GM19452 (cell line): ENCODE results near the gene LPAR3.
A peak's percentile ranks its signal among the peaks of the same experiment; 100 is the strongest.

Experiments
- ATAC-seq: cut with Tn5 transposase; IDR thresholded peaks from one replicate; pipeline ENCODE4 v1.9.1; 2021; ENCODE audit not compliant: unreplicated experiment

The LPAR3 gene

DNA sequence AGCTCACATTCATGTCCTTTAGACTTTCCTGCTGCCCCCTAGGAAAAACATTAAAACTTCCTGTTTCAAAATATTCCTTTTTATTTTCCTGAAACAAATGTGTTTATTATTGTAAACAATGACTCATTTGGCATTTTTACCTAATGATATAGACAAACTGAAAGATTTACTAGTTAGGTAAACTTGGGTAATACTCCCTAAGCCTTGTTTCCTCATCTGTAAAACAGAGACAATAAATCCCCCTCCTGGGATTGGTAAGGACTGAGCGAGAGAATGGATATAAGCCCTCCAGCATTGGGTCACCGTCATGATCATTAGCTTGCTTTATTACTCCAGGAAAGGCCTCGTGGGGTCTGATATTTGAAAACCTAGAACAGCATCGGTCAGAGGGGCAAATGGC lies 59.8 kb downstream of the LPAR3 start:
- ATAC-seq, result no peak

- ATAC-seq, result no peak
These were observed 62.9 kb downstream of the LPAR3 start for GRCh38 chr1:84830136-84830535.

GRCh38 chr1:84827976-84828375 lies 65.0 kb downstream of the LPAR3 start:
- ATAC-seq, result no peak

DNA sequence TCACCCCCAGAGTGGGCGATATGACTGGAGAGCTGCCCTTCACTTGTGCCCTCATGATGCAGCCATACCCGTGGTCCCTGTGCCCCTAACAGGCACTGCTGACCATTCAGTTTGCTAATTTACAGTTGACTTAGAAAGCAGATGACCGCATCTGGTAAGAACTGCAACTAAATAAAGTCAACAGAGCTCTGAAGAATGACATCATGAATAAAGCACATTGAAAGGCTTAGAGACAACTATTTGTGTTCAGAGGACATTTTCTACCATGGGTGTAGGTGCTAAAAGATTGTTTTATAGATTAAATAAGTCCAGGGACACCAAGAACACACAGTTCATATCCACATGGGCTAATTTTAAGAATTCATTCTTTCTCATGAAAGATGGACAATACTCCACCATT lies 65.5 kb downstream of the LPAR3 start:
- no peak for ATAC-seq

GRCh38 chr1:84825161-84825560 lies 67.8 kb downstream of the LPAR3 start:
- ATAC-seq, result no peak

DNA sequence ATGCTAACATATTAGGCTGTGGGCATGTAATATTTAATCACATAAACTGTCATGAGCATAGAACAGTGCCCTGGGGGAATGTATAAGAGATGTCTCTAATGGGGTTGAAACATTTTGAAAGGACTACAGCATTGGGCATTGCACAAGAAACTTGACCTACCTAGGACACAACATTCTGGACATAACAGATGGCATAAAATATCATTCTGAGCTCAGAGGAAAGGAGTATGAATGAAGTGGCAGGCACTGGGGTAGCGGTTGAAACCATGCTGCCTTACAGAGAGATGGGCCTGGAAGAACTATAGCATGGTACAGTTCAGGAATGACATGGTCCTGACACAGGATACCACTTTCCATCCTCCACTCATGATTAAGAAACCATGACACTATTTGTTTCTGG lies 69.0 kb downstream of the LPAR3 start:
- ATAC-seq, result no peak

GRCh38 chr1:84823511-84823910 lies 69.5 kb downstream of the LPAR3 start:
- no peak for ATAC-seq

- no peak for ATAC-seq
These were observed 82.7 kb downstream of the LPAR3 start for GRCh38 chr1:84810343-84810742.

- no peak for ATAC-seq
These were observed 84.0 kb downstream of the LPAR3 start for GRCh38 chr1:84809023-84809422.

DNA sequence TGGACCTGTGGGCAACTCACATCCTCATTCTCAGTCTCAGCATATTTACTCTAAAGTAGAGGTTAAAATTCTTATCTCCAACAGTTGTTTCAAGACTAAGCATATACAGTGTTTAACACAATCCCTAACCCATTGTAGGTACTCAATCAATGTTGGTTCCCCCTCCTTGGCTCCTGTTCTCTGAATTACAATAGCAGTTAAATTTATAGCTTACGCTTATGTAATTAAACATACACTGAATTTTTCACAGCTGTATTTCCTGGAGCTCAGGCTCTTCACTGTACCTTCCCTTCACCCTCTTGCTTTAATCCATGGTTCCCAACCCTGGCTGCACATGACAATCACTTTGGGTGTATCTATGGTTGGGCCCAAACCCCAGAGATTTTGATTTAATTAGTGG lies 89.4 kb downstream of the LPAR3 start:
- ATAC-seq, result no peak

- no peak for ATAC-seq
These were observed 90.3 kb downstream of the LPAR3 start for GRCh38 chr1:84802567-84803232.

DNA sequence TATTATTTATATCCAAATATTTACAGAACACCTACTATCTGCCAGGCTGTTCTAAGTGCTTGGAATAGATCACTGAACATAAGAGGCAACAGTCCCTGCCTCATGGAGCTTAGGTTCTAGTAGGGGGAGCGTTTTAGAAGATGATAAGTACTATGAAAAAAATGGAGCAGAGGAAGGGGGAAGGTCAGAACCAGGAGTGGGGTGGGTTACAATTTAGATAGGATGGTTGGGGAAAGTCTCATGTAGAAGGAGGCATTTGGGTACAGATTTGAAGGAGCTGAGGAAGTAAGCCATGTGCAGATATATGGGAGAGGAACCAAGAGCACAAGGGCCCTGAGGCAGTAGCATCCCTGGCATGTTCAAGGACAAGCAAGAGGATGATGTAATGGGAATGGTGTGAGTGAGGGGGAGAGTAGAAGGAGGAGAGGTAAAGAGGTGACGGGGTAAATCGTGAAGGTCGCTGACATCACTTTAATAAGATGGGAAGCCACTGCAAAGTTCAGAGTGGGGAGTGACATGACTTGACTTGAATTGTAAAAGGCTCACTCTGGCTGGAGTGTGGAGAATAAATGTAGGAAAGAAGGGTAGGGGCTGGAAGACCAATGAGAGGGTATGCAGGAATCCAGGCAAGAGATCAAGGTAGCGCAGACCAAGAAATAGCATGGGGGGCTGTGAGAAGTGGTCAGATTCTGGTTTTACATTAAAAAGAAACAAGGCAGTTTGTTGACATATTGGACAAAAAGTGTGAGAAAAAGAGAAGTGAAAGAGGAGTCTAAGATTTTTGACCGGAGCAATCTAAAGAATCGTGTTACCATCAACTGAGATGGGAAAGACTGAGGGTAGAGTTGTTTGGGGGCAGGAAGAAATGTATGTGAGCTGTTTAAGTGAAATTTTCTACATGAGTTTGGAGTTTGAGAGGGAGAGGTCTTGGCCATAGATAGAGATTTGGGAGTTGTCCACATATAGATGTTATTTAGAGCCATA lies 92.6 kb downstream of the LPAR3 start:
- no peak for ATAC-seq

- ATAC-seq, result no peak
These were observed 95.4 kb downstream of the LPAR3 start for GRCh38 chr1:84797603-84798002.

GRCh38 chr1:84795966-84796600 lies 96.9 kb downstream of the LPAR3 start:
- ATAC-seq, result no peak

GRCh38 chr1:84795213-84795612 lies 97.8 kb downstream of the LPAR3 start:
- ATAC-seq, result no peak

DNA sequence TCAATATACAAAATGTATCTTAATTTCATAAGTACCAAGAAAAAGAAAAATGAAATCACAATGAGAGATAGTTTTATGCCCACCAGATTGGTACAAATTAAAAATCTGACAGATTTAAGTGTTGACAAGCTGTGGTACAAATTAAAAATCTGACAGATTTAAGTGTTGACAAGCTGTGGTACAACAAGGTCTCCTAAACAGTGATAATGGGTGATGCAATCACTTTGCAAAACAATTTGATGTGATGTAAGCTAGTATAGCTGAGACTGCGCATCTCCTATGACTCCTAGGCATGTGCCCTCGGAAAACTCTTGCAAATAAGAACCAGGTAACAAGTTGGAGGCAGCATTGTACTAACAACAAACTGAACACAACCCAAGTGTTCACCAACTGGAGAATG lies 100.6 kb downstream of the LPAR3 start:
- ATAC-seq, result no peak

DNA sequence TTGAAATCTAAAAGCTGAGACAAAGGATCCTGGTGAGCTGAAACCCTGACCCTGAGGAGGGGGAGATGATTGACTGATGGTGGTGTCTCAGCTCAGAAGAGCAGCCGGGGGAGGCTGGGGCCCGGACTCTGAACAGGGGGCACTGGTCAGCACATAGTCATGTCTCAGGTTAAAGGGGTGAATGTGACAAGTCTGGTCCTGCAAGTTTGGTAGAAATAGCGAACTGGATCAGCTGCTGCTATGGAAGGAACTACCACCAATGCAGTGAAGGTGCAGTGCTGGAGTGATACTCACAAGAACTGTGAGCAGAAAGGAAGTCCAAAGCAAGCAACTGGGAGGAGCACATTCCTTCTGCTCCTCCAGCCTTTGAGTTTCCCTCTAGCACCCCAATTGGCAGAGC lies 104.0 kb downstream of the LPAR3 start:
- no peak for ATAC-seq

- ATAC-seq, result no peak
These were observed 107.6 kb downstream of the LPAR3 start for GRCh38 chr1:84785271-84786036.

DNA sequence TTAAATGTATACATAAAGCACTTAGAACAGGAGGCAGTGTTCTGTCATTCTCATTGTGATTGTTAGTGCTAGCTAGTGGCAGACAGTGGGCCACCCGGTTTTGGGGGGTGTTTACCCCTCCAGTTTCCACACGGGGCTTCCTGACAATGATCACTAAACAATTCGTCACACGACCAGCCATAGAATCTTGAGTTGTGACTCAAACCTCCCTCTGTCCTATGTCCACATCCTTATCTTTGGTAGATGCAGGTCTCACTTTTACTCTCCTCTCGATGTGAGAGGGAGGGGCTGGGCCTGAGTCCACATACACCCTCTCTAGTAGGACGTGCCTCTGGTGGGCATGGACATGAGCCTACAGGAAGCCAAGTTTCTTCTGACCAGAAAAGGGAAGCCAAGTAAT lies 110.1 kb downstream of the LPAR3 start:
- no peak for ATAC-seq

DNA sequence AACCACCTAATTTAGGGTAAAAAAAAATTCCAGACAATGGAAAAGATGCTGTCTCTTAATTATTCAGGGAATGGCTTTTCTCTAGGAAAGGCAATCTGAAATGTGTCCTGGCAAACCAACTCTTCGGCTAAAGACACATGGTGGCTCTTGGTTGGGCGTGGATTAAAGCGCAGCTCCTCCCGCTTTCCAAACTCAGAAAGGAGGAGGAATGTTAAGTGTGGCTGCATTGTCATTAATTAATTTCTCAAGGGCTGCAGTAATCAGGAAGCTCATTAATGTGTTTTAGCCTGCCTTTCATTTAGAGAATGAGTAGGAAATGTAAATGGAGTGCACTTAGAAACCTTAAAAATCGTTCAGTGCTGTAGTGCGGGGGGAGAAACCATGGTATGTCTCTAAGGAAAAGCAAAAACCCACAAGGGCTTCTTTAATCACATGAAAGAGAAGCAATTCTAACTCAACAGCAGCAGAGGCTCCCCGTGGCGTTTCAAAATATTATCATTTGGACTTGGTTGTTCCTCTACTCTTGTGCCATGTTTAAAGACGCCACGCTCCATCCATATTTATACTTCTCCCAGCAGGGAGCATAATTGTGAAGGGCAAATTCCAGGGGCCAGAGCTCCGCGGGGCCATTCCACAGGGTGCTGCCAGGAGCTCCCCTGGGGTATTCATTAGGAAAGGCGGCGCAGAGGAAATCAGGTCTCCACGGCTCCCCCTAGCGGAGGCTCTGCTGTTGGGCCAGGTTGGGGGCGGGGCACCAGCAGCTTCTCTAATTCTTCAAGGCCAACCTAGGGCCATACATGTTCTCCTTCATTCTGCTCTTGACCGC lies 110.8 kb downstream of the LPAR3 start:
- ATAC-seq, result peak; percentile 83
